ENCODE data around the gene PLXNB2. TPM values are rescaled to one million over a fixed set of nuclear protein-coding genes. Genes with fewer than 3 reads are reported as not detected.

Gene PLXNB2
- total RNA-seq, 2 donors from 2014 or later = 169 to 218 TPM

DNA sequence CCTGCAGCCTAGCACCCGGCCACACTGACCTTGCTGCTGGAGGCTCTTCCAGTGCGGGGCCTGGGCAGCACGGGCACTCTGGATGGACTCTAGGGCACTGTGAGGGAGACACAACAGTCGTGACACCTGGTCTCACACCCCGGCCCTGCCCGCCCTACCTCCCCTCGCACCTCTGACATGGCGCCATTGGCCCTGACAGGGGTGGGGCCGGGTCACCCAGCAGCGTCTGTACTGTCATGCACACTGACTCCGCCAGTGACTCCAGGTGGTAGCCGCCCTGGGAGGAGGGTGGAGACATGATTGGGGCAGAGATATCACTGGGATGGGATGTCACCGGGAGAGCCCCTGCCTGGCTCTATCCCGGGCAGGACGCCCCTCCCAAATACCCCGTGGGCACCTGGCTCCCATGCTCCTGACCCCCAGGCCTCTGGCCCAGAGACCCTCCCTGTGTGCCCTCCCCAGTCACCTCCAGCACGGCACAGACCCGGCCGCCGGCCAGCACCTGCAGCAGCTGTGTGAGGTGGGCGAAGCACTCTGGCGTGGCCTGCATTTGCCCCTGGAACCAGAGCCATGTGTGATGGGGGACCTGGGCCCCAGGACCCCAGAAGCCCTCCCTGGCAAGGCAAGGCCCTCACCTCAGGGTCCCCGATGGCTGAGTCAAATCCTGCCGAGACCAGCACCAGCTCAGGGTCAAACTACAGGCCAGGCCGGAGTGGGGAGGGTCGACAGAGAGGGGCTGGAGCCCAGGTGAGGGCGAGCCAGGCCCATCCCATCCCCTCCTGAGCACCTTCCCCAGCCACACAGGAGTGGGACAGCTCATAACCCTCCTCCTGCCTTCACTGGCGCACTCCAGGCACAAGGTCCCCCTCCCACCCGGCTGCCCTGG, 59.0 kb downstream of the PLXNB2 start:
- no peak for TF ChIP-seq CTCF (IDR thresholded peaks at IDR 0.05)
- H3K9me3 ChIP-seq = no peaks in the 10 kb centered on the region

DNA sequence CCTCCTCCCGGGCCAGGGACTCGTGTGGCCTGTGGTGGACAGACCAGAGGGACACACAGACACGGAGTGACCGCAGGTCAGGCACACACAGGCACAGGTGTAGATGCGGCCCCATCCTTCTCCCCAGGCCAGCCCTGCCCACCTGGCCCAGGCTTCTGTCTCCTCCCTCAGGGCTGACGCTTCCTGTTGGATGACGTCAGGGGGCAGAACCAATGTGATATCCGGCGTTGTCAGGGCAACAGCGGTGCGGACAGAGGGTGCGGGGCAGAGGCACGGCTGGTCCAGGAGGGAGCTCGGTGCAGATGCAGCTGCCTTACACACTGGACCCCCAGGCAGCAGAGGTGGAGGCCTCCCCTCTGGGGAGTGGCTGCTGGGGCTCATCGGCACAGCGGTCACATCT, 59.7 kb downstream of the PLXNB2 start:
- Histone ChIP-seq H3K36me3 (no peaks in the 10 kb centered on the region), H3K27ac (no peak overlapping the region), H3K9me3 (no peaks in the 10 kb centered on the region), H3K27me3 (replicated peaks; ENCODE audit: insufficient read depth) (no peaks in the 10 kb centered on the region), H3K4me1 (ENCODE audit: control insufficient read depth in 1 of 2, low read depth in 2 of 2) (peaks cover 27 to 58% of the 10 kb centered on the region in 2 donors), H3K4me3 (no peak overlapping the region)
- ATAC-seq (ENCODE audit: insufficient number of reproducible peaks, low FRiP score, low read depth) (no peak), DNase-seq (ENCODE audit: low spot score) (no peak)
- no peak for TF ChIP-seq CTCF (IDR thresholded peaks at IDR 0.05)

More for the DNA sequence above, 59.0 kb downstream of the PLXNB2 start:
- no peak for ATAC-seq (ENCODE audit: insufficient number of reproducible peaks, low FRiP score, low read depth)
- Histone ChIP-seq H3K4me1 (ENCODE audit: control insufficient read depth in 1 of 2, low read depth in 2 of 2) (peaks cover 21 to 51% of the 10 kb centered on the region in 2 donors), H3K27me3 (replicated peaks; ENCODE audit: insufficient read depth) (no peaks in the 10 kb centered on the region), H3K36me3 (no peaks in the 10 kb centered on the region), H3K27ac (no peak overlapping the region), H3K4me3 (no peak overlapping the region)
- DNase-seq (ENCODE audit: low spot score) = no peak

DNA sequence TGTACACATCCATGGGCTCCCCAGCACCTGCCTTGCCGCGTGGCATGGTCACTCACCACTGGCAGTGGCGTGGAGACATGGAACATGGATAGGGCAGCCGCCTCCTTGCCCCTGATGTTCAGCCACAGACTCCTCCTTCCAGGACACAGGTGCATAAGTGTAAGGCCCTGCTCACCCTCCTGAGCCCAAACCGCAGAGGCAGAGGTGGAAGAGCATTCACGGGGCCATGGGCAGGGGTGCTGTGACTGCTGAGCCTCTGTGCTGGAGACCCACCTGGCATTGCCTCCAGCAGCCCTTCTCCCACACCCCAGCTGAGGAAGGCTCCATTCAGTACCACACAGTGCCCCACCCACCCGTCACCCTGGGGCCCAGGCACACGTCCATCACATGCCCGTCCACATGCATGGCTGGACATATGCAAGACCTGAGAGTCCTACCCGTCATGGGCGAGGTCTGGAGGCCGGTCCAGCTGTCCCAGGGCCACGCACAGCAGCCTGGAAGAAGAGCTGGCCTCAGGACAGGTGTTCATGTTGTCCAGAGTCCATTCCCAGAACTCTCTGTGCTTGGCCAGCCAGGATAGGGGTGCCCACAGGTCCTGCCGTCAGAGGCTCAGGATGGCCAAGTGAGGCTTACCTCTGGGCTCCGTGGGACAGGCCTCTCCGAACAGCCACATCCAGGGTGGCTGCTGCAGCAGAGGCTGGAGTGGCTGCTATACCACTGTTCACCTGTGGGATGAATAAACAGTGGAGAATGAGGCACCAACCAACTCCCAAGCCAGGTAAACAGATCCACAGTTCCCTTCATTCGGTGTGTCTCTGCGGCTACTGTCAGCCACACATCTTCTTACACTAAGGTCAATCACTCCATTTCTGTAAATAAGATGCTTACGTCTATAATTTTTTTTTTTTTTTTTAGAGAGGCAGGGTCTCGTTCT, 60.9 kb downstream of the PLXNB2 start:
- no peak for TF ChIP-seq CTCF (IDR thresholded peaks at IDR 0.05)
- H3K4me3 ChIP-seq = no peak overlapping the region
- DNase-seq (ENCODE audit: low spot score) (no peak), ATAC-seq (ENCODE audit: insufficient number of reproducible peaks, low FRiP score, low read depth) (no peak)
- no peaks in the 10 kb centered on the region for H3K36me3 ChIP-seq
- H3K27me3 ChIP-seq (replicated peaks; ENCODE audit: insufficient read depth) = no peaks in the 10 kb centered on the region
- H3K27ac ChIP-seq = no peak overlapping the region
- H3K4me1 ChIP-seq (ENCODE audit: control insufficient read depth in 1 of 2, low read depth in 2 of 2) = peaks cover 38 to 66% of the 10 kb centered on the region in 2 donors
- no peaks in the 10 kb centered on the region for H3K9me3 ChIP-seq

DNA sequence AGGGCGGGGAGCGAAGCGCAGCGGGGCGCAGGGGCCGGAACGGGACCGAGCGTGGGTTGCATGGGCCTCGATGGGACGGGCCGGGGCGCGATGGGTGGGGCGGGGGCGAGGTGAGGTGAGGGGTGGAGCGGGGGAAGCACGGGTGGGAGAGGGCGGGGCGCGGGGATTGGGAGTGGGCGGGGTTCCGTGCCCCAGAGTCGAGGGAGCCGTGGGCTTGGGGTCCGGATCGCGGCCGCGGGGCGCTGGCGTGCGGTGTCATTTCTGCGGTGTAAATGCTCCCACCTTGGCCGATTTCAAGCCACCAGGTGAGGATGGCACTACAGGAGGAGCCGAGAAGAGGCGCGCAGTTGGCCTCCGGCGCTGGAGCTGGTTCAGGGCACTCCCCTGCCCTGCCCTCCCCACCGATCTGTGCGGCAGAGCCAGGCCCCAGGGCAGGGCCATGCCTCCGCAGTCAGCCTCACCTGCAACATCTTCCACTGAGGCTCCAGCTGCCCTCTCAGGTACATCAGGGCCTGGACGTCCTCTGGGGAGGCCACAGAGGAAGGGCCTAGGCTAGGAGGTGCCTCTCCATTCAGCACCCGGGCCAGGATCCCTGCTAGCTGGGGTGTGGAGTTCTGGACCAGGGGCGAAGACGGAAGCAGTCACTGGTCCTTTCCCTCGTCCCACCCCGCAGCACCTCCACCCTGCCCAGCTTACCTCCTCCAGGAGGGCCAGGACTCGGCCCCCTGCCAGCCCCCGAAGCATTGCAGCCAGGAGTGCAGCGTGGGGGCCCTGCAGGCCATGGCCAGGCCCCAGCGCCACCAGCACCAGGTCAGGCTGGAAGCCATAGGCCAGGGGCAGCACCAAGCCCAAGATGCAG, 62.0 kb downstream of the PLXNB2 start:
- no peaks in the 10 kb centered on the region for H3K27me3 ChIP-seq (replicated peaks; ENCODE audit: insufficient read depth)
- no peaks in the 10 kb centered on the region for H3K9me3 ChIP-seq
- peak overlapping the region; percentile 86 to 90 for H3K27ac ChIP-seq
- H3K36me3 ChIP-seq = no peaks in the 10 kb centered on the region
- peaks cover 40 to 62% of the 10 kb centered on the region in 2 donors for H3K4me1 ChIP-seq (ENCODE audit: control insufficient read depth in 1 of 2, low read depth in 2 of 2)
- peak; percentile 8 for ATAC-seq (ENCODE audit: insufficient number of reproducible peaks, low FRiP score, low read depth)
- no peak for DNase-seq (ENCODE audit: low spot score)
- peak overlapping the region; percentile 89 for H3K4me3 ChIP-seq
- no peak for TF ChIP-seq CTCF (IDR thresholded peaks at IDR 0.05)
